GM23338 (cell line): ENCODE measurements around the gene RBP2. TPM values are rescaled to one million over a fixed set of nuclear protein-coding genes. Genes with fewer than 3 reads are reported as not detected.

Experiments
- ATAC-seq: fragments of 200-7000 bp; cut with Tn5 transposase; 3 replicates; pipeline ENCODE4 v1.9.1; 2020
- DNase-seq: peaks from one replicate; pipeline ENCODE4 v3.0.0-alpha.2; 2015; ENCODE audit warnings: low spot score
- H2AFZ ChIP-seq: fragments of 200-600 bp; sonication (generic); 2 replicates; pipeline ENCODE4 v1.8.0; 2016; ENCODE audit warnings: antibody characterized with exemption, mild to moderate bottlenecking, moderate library complexity
- H3F3A ChIP-seq: fragments of 200-600 bp; sonication (generic); replicated peaks from 2 replicates; pipeline ENCODE4 v1.8.0; 2017; ENCODE audit warnings: antibody characterized with exemption, mixed run types, low read depth
- H3K27ac ChIP-seq: fragments of 200-600 bp; sonication (generic); 2 replicates; pipeline ENCODE4 v1.6.1; 2016; ENCODE audit warnings: low read depth
- H3K27me3 ChIP-seq: fragments of 200-600 bp; sonication (generic); 2 replicates; pipeline ENCODE4 v1.8.0; 2016; ENCODE audit warnings: mild to moderate bottlenecking, mixed run types, moderate library complexity; ENCODE audit not compliant: insufficient read depth
- H3K36me3 ChIP-seq: fragments of 200-600 bp; sonication (generic); 2 replicates; pipeline ENCODE4 v1.8.0; 2016; ENCODE audit warnings: mild to moderate bottlenecking; ENCODE audit not compliant: insufficient read depth
- H3K4me1 ChIP-seq: fragments of 200-600 bp; sonication (generic); 2 replicates; pipeline ENCODE4 v1.8.0; 2016; ENCODE audit warnings: mild to moderate bottlenecking, moderate library complexity; ENCODE audit not compliant: insufficient read depth
- H3K4me2 ChIP-seq: fragments of 200-600 bp; sonication (generic); 2 replicates; pipeline ENCODE4 v1.7.1; 2017; ENCODE audit warnings: mixed run types
- H3K4me3 ChIP-seq: fragments of 200-600 bp; sonication (generic); 2 replicates; pipeline ENCODE4 v1.6.1; 2016; ENCODE audit warnings: mixed run types
- H3K79me2 ChIP-seq: fragments of 200-600 bp; sonication (generic); replicated peaks from 2 replicates; pipeline ENCODE4 v1.8.0; 2017; ENCODE audit warnings: mild to moderate bottlenecking; ENCODE audit not compliant: insufficient read depth
- H3K9me2 ChIP-seq: fragments of 200-600 bp; sonication (generic); 2 replicates; pipeline ENCODE4 v1.8.0; 2017; ENCODE audit not compliant: insufficient read depth
- H4K20me1 ChIP-seq: fragments of 200-600 bp; sonication (generic); replicated peaks from 2 replicates; pipeline ENCODE4 v1.8.0; 2017; ENCODE audit warnings: mild to moderate bottlenecking; ENCODE audit not compliant: insufficient read depth
- H3K27ac Mint-ChIP-seq: 2 replicates; pipeline ENCODE4 v1.8.0; 2020; ENCODE audit warnings: inconsistent platforms, mild to moderate bottlenecking, moderate library complexity, mixed read lengths
- H3K27me3 Mint-ChIP-seq: 3 replicates; pipeline ENCODE4 v1.8.0; 2022; ENCODE audit warnings: low read depth, mild to moderate bottlenecking, moderate library complexity, mixed read lengths, inconsistent platforms; ENCODE audit not compliant: insufficient read depth, poor library complexity
- H3K36me3 Mint-ChIP-seq: 3 replicates; pipeline ENCODE4 v1.8.0; 2021; ENCODE audit warnings: low read depth, mild to moderate bottlenecking, inconsistent platforms, moderate library complexity, mixed read lengths
- H3K4me1 Mint-ChIP-seq: 3 replicates; pipeline ENCODE4 v1.8.0; 2020; ENCODE audit warnings: mild to moderate bottlenecking, inconsistent platforms, mixed read lengths
- H3K4me3 Mint-ChIP-seq: 3 replicates; pipeline ENCODE4 v1.8.0; 2021; ENCODE audit warnings: moderate library complexity, mild to moderate bottlenecking, inconsistent platforms, mixed read lengths
- H3K9me3 Mint-ChIP-seq: 3 replicates; pipeline ENCODE4 v1.8.0; 2020; ENCODE audit warnings: moderate library complexity, mild to moderate bottlenecking, inconsistent platforms, mixed read lengths
- CTCF ChIP-seq, 2 experiments: fragments of 200-600 bp in 1 of 2; sonication (generic) in 1 of 2; conservative IDR thresholded peaks; 2 replicates each; pipeline versions ENCODE4 v1.5.1 to v1.6.1; 2016 to 2017; ENCODE audit warnings: antibody characterized with exemption in 2 of 2, low read depth in 2 of 2, mild to moderate bottlenecking in 2 of 2, moderate library complexity in 1 of 2
- EZH2 ChIP-seq: fragments of 200-600 bp; sonication (generic); IDR thresholded peaks from one replicate; pipeline ENCODE4 v1.8.0; 2017; ENCODE audit warnings: antibody characterized with exemption, mild to moderate bottlenecking, low read depth; ENCODE audit not compliant: unreplicated experiment
- EZH2phosphoT487 ChIP-seq: fragments of 200-600 bp; sonication (generic); IDR thresholded peaks from one replicate; pipeline ENCODE4 v1.8.1; 2018; ENCODE audit warnings: antibody characterized with exemption; ENCODE audit not compliant: unreplicated experiment
- JUNB ChIP-seq: IDR thresholded peaks from one replicate; pipeline ENCODE4 v1.6.1; 2016; ENCODE audit warnings: antibody characterized with exemption; ENCODE audit not compliant: unreplicated experiment
- NANOG ChIP-seq: IDR thresholded peaks from 2 replicates; pipeline ENCODE4 v1.6.1; 2016; ENCODE audit warnings: antibody characterized with exemption, borderline replicate concordance
- STAT1 ChIP-seq: IDR thresholded peaks from one replicate; pipeline ENCODE4 v1.6.1; 2016; ENCODE audit warnings: antibody characterized with exemption; ENCODE audit not compliant: unreplicated experiment
- ZNF114 ChIP-seq: fragments of 250-450 bp; sonication (Bioruptor Pico); IDR thresholded peaks from 2 replicates; pipeline ENCODE4 v1.5.0; 2020; ENCODE audit warnings: mild to moderate bottlenecking, moderate library complexity
- ZNF331 ChIP-seq: fragments of 250-450 bp; sonication (Bioruptor Pico); IDR thresholded peaks from 2 replicates; pipeline ENCODE4 v1.5.0; 2020; ENCODE audit warnings: low read depth, mild to moderate bottlenecking, moderate library complexity
- polyA plus RNA-seq: library from polyadenylated mRNA; unstranded; fragments of >200 nt; fragmentation: Nextera tagmentation; extraction: Ambion mirVana; gene quantifications from 2 replicates; pipeline ENCODE4 v1.2.1, GENCODE V29; 2016
- total RNA-seq: library from RNA; depleted of rRNA; stranded (reverse); fragments of >200 nt; shearing (Covaris generic); gene quantifications from 2 replicates; pipeline ENCODE4 v1.2.3, GENCODE V29; 2014
- TF ChIP-seq, protein P1 (sequence below): IDR thresholded peaks from 2 replicates; pipeline ENCODE4 v1.6.1; 2016; ENCODE audit warnings: antibody characterized with exemption

RBP2 gene
- total and polyA plus RNA-seq, 2 experiments from 2014 or later, result not detected

- Mint-ChIP-seq H3K27ac (no peak overlapping the region), H3K36me3 (no peaks in the 10 kb centered on the region), H3K27me3 (no peaks in the 10 kb centered on the region), H3K4me3 (no peak overlapping the region), H3K9me3 (no peaks in the 10 kb centered on the region), H3K4me1 (no peaks in the 10 kb centered on the region)
- Histone ChIP-seq H2AFZ (no peak overlapping the region), H3K79me2 (no peaks in the 10 kb centered on the region), H3K27ac (no peak overlapping the region), H4K20me1 (no peaks in the 10 kb centered on the region), H3K4me2 (no peak overlapping the region), H3F3A (no peaks in the 10 kb centered on the region), H3K36me3 (no peaks in the 10 kb centered on the region), H3K9me2 (peaks cover 25% of the 10 kb centered on the region; the same call in 1 of the 2 replicates), H3K4me1 (no peaks in the 10 kb centered on the region), H3K27me3 (no peaks in the 10 kb centered on the region), H3K4me3 (no peak overlapping the region)
- TF ChIP-seq JUNB (no peak), STAT1 (no peak), EZH2 (no peak), EZH2phosphoT487 (no peak), ZNF331 (no peak), CTCF (conservative IDR thresholded peaks at IDR 0.05; ENCODE audit: low read depth in 2 of 2) (no peak), NANOG (no peak)
- DNase-seq, result no peak
- no peak for ATAC-seq
Measured at GRCh38 chr3:139473155-139473771, 3.1 kb downstream of the RBP2 start.

- Histone ChIP-seq H3K4me1 (no peaks in the 10 kb centered on the region), H4K20me1 (no peaks in the 10 kb centered on the region), H2AFZ (no peak overlapping the region), H3K27me3 (no peaks in the 10 kb centered on the region), H3K27ac (no peak overlapping the region), H3K36me3 (no peaks in the 10 kb centered on the region), H3F3A (no peaks in the 10 kb centered on the region), H3K4me2 (no peak overlapping the region), H3K9me2 (peaks cover 25% of the 10 kb centered on the region; the same call in 1 of the 2 replicates), H3K79me2 (no peaks in the 10 kb centered on the region), H3K4me3 (no peak overlapping the region)
- Mint-ChIP-seq H3K27me3 (no peaks in the 10 kb centered on the region), H3K4me1 (no peaks in the 10 kb centered on the region), H3K27ac (no peak overlapping the region), H3K9me3 (no peaks in the 10 kb centered on the region), H3K4me3 (no peak overlapping the region), H3K36me3 (no peaks in the 10 kb centered on the region)
- DNase-seq (no peak), ATAC-seq (no peak)
- TF ChIP-seq JUNB, result no peak
- no peak for TF ChIP-seq ZNF114 (CRISPR knock-in tag)
Measured at GRCh38 chr3:139472380-139473010, 3.8 kb downstream of the RBP2 start.

GRCh38 chr3:139470199-139470598 is 6.1 kb downstream of the RBP2 start:
- Histone ChIP-seq H3K4me2 (no peak overlapping the region), H4K20me1 (no peaks in the 10 kb centered on the region), H3K27ac (no peak overlapping the region), H3K36me3 (no peaks in the 10 kb centered on the region), H3K27me3 (no peaks in the 10 kb centered on the region), H3F3A (no peaks in the 10 kb centered on the region), H3K4me3 (no peak overlapping the region), H3K4me1 (no peaks in the 10 kb centered on the region), H3K79me2 (no peaks in the 10 kb centered on the region), H3K9me2 (peaks cover 25% of the 10 kb centered on the region; the same call in 1 of the 2 replicates), H2AFZ (no peak overlapping the region)
- H3K9me3 Mint-ChIP-seq, result no peaks in the 10 kb centered on the region
- ATAC-seq (no peak), DNase-seq (no peak)
- no peaks in the 10 kb centered on the region for H3K36me3 Mint-ChIP-seq
- H3K27me3 Mint-ChIP-seq, result no peaks in the 10 kb centered on the region
- no peak overlapping the region for H3K27ac Mint-ChIP-seq
- H3K4me3 Mint-ChIP-seq, result no peak overlapping the region
- H3K4me1 Mint-ChIP-seq, result no peaks in the 10 kb centered on the region
- TF ChIP-seq, protein P1, sequence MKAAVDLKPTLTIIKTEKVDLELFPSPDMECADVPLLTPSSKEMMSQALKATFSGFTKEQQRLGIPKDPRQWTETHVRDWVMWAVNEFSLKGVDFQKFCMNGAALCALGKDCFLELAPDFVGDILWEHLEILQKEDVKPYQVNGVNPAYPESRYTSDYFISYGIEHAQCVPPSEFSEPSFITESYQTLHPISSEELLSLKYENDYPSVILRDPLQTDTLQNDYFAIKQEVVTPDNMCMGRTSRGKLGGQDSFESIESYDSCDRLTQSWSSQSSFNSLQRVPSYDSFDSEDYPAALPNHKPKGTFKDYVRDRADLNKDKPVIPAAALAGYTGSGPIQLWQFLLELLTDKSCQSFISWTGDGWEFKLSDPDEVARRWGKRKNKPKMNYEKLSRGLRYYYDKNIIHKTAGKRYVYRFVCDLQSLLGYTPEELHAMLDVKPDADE, result no peak
- TF ChIP-seq EZH2, result no peak
- TF ChIP-seq ZNF114 (CRISPR knock-in tag), result no peak
